ENCODE measurements around the gene PLD6. TPM values are rescaled to one million over a fixed set of nuclear protein-coding genes. Genes with fewer than 3 reads are reported as not detected.

Gene PLD6
- polyA plus RNA-seq, 1 donor (not counting 4 experiments of a cell fraction or from before 2014, with no cell fraction given) = 1.6 TPM

- DNase-seq (ENCODE audit: low read depth, low spot score) (no peak), FAIRE-seq (no peak)
- dilution Hi-C loops (cut with MboI; ENCODE audit: extremely low pct_ligation_motif_present, low sequenced_read_pairs) = no loop called here
- Histone ChIP-seq H3K36me3 (ENCODE audit: control insufficient read depth in 2 of 2, extremely low read depth in 1 of 2, insufficient read depth in 2 of 2, low read length in 2 of 2) (peaks cover 0 to 16% of the 10 kb centered on the region in 2 experiments), H3K27ac (ENCODE audit: control insufficient read depth, insufficient read depth, low read length) (peak overlapping the region; percentile 99), H3K27me3 (ENCODE audit: control insufficient read depth, extremely low read depth, insufficient read depth, low read length) (no peaks in the 10 kb centered on the region), H3K4me1 (ENCODE audit: control insufficient read depth, extremely low read depth, insufficient read depth, low read length) (peaks cover 15% of the 10 kb centered on the region), H3K4me2 (ENCODE audit: control insufficient read depth, extremely low read depth, insufficient read depth, low read depth, low read length) (peak overlapping the region; percentile 77), H3K79me2 (ENCODE audit: control insufficient read depth, insufficient read depth, low read length) (peaks cover 40% of the 10 kb centered on the region), H2AFZ (ENCODE audit: control insufficient read depth, low read length) (no peak overlapping the region), H3K9me1 (ENCODE audit: control insufficient read depth, extremely low read depth, insufficient read depth, low read length) (no peaks in the 10 kb centered on the region), H3K4me3 (ENCODE audit: control insufficient read depth in 2 of 3, extremely low read depth in 1 of 3, insufficient read depth in 2 of 3, low read depth in 1 of 3, low read length in 3 of 3) (peak overlapping the region; percentile 76 to 97 (median 92)), H3K9me3 (ENCODE audit: control insufficient read depth, low read depth, low read length) (no peaks in the 10 kb centered on the region), H3K9ac (ENCODE audit: control insufficient read depth, extremely low read depth, insufficient read depth, low read length) (peak overlapping the region; percentile 100), H4K20me1 (ENCODE audit: control insufficient read depth, extremely low read depth, insufficient read depth, low read length) (peaks cover 4% of the 10 kb centered on the region)
- TF ChIP-seq EZH2 (IDR thresholded peaks at IDR 0.05; ENCODE audit: low read length) (no peak), CTCF (optimal IDR thresholded peaks at IDR 0.05 in 1 of 3, IDR thresholded peaks at IDR 0.05 in 1 of 3, conservative IDR thresholded peaks at IDR 0.05 in 1 of 3; ENCODE audit: extremely low read depth in 1 of 3, insufficient read depth in 2 of 3, low read length in 3 of 3) (no peak)
Observed at GRCh38 chr17:17235212-17236174, 29.4 kb upstream of the PLD6 start.

GRCh38 chr17:17232303-17232621 lies 26.1 kb upstream of the PLD6 start:
- dilution Hi-C loops (cut with MboI; ENCODE audit: extremely low pct_ligation_motif_present, low sequenced_read_pairs) = no loop called here
- Histone ChIP-seq H4K20me1 (ENCODE audit: control insufficient read depth, extremely low read depth, insufficient read depth, low read length) (peaks cover 4% of the 10 kb centered on the region), H3K9ac (ENCODE audit: control insufficient read depth, extremely low read depth, insufficient read depth, low read length) (no peak overlapping the region), H3K9me3 (ENCODE audit: control insufficient read depth, low read depth, low read length) (no peaks in the 10 kb centered on the region), H3K4me1 (ENCODE audit: control insufficient read depth, extremely low read depth, insufficient read depth, low read length) (peaks cover 12% of the 10 kb centered on the region), H3K27me3 (ENCODE audit: control insufficient read depth, extremely low read depth, insufficient read depth, low read length) (no peaks in the 10 kb centered on the region), H3K4me3 (ENCODE audit: control insufficient read depth in 2 of 3, extremely low read depth in 1 of 3, insufficient read depth in 2 of 3, low read depth in 1 of 3, low read length in 3 of 3) (no peak overlapping the region), H3K36me3 (ENCODE audit: control insufficient read depth in 2 of 2, extremely low read depth in 1 of 2, insufficient read depth in 2 of 2, low read length in 2 of 2) (peaks cover 18 to 39% of the 10 kb centered on the region in 2 experiments), H3K9me1 (ENCODE audit: control insufficient read depth, extremely low read depth, insufficient read depth, low read length) (no peaks in the 10 kb centered on the region), H3K27ac (ENCODE audit: control insufficient read depth, insufficient read depth, low read length) (no peak overlapping the region), H3K4me2 (ENCODE audit: control insufficient read depth, extremely low read depth, insufficient read depth, low read depth, low read length) (no peak overlapping the region), H2AFZ (ENCODE audit: control insufficient read depth, low read length) (no peak overlapping the region), H3K79me2 (ENCODE audit: control insufficient read depth, insufficient read depth, low read length) (peaks cover 40% of the 10 kb centered on the region)
- FAIRE-seq (no peak), DNase-seq (ENCODE audit: low read depth, low spot score) (no peak)
- TF ChIP-seq CTCF (optimal IDR thresholded peaks at IDR 0.05 in 1 of 3, IDR thresholded peaks at IDR 0.05 in 1 of 3, conservative IDR thresholded peaks at IDR 0.05 in 1 of 3; ENCODE audit: extremely low read depth in 1 of 3, insufficient read depth in 2 of 3, low read length in 3 of 3) (no peak), EZH2 (IDR thresholded peaks at IDR 0.05; ENCODE audit: low read length) (no peak)
